HG03039 (cell line): Measurements from ENCODE around the gene SEC24D.
"Not testable (repeated sequence)": the region's sequence is repeated elsewhere in the genome, so short reads cannot be mapped to it uniquely, and the experiment has no call there.

Experiments
- ATAC-seq: cut with Tn5 transposase; IDR thresholded peaks from one replicate; pipeline ENCODE4 v1.9.1; 2021; ENCODE audit warnings: mild to moderate bottlenecking, moderate library complexity; ENCODE audit not compliant: unreplicated experiment

Gene SEC24D

DNA sequence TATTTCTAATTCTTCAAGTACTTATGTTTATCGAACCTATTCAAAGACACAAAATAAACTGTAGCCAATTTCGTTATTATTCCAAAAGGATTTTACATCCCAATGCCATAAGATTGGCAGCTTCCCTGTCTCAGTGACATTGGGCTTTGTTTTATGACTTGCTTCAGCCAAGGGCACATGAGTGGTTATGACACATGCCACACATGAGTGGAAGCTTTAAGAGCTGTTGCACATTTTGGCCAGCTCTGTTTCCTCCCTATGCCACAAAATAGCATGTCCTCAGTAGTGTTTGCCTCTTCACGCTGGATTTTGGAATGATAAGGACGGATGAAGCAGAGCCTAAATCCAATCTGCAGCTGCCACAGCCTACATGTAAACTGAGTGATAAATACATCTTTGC, 21.9 kb downstream of the SEC24D start:
- no peak for ATAC-seq

DNA sequence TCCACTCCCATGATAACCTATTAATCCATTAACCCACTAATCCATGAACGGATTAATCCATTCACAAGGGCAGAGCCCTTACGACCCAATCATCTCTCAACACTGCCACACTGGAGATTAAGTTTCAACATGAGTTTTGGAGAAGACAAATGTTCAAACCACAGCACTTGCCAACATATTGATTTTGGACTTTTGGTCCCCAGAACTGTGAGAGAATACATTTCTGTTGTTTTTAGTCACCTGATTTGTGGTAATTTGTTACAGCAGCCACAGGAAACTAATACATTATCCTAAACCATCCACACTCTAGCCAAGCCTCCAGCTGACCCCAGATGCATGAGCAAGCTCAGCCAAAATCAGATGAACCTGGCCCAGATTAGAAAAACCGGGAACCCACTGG, 22.4 kb downstream of the SEC24D start:
- no peak for ATAC-seq

DNA sequence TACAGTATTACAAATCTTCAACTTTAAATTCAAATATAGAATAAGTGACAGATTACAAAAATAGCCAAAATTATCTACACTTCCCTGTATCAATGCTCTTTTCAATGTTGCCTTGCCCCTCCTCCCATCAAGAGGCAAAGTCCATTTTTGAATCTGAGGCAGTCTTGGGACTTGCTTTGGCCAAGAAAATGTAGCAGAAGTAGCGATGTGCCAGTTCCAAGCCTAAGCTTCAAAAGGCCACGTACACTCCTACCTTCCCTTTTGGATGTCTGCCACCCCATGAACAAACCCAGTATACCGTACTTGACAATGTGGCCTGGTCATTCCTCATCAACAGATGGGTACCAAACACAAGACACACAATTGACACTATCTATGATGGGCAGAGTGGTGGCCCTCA, 24.1 kb downstream of the SEC24D start:
- no peak for ATAC-seq

DNA sequence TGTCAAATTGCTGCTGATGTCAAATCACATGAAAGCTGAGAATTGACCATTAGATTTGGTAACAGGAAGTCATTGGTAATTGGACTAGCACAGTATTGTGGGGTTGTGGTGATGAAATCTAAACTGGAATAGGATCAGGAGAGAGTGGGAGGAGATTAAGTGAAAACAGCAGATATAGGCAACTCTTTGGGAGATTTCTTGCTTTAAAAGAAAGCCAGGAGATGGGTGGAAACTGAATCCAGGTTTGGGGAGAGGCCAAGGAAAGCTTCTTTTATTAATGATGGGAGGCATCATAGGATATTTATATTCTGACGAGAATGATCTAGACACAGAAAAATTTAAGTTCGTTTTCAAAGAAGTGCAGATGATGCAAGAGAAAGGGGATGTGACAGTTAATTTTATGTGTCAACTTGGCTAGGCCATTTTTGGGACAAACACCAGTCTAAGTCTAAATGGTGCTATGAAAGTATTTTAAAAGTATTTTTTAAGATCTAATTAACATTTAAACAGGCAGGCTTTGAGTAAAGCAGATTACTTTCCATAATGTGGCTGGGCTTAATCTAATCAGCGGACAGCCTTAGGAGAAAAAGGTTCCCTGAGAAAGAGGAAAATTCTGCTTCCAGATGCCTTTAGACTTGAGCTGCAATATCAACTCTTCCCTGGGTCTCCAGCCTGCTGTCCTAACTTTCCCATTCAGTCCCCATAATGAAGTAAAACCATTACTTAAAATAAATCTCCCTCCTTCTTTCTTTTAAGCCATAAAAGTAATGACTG, 24.7 kb downstream of the SEC24D start:
- no peak for ATAC-seq

DNA sequence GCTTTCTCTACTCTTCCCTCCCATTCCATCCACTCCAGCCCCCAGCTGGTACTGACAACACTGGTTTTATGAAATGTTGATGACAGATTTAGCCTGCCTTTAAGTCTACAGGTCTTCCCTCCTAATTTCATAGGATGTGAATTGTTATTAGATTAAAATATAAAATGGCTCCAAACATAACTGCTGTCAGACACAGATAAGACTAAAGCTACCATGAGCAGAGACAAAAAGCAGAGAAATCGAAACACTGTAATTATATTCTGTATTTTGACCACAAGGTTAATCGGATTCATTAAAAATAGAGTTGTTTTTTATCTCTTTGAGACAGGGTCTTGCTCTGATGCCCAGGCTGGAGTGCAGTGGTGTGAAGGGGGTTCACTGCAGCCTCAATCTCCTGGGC, 28.3 kb downstream of the SEC24D start:
- ATAC-seq: no peak

DNA sequence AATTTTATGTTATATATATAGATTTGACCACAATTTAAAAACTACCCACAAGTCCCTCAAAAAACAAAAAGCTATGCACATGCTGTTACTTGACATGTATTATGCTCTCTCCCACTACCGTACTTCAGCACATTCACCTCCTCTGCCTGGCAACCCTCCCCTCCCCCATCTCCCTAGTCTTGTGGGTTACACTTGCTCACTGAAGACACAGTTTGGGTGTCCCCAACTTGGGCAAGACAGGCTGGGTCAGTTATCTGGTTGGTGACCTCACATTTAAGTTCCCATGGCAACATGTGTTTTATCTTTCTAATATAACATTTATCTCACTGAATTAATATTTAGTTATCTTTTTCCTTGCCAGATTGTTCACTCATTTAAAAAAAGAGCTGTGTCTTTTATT, 32.7 kb downstream of the SEC24D start:
- no peak for ATAC-seq

DNA sequence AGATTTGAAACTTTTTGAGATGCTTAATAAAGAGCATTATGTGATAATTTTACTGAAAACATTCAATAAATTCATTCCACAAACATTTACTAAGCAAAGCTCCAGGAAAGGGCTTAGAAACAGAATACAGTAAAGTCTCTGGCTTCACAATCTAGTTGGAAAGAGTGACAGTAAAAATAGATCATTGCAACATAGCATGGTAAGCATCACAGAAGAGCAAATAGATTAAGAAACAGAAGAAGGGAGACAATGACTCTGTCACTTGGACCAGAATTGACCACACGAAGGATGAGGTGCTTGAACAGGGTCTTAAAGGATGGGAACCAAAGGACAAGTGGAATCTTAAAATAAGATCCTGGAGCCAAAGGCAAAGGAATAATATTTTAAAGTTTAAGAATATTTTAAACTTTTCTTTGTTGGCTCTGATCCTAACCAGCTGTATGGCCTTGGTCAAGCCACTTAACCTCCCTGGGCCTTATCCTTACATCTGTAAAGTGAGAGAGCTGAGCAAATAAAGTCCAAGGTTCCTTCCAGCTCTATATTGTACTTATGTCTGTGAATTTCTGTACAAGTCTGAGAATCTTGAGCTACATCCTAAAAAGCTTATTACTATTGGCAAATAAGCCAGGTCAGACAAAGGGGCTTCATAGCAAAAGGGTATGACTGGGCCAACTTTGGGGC, 33.9 kb downstream of the SEC24D start:
- ATAC-seq: no peak

DNA sequence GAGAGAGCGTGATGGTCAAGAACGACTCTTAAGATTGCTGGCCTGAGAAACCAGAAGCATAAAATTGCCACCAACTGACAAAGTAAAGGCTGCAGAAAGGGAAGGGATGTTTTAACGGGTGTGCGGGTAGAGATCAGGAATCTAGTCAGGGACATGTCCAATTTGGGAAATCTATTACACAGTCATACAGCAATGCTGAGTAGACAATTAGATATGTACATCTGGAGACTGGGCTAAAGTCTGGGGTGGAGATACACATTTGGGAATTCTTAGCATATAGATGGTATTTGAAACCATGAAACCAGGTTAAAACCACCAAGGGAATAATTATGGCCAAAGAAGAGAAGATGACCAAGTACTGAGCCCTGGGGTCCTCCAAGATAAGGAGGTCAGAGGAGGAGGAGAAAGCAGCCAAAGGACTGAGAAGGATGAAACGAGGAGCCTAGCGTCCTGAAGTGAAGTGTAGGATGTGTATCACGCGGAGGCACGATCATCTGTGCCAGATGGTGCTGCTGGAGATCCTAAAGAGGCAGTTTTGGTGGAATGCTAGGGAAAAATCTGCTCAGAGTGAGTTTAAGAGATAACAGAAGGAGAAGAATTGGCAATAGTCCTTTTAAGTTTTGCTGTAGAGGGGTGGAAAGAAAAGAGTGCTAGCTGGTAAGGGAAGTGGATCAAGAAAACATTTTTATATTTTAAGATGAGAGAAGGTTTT, 36.5 kb downstream of the SEC24D start:
- ATAC-seq: no peak

DNA sequence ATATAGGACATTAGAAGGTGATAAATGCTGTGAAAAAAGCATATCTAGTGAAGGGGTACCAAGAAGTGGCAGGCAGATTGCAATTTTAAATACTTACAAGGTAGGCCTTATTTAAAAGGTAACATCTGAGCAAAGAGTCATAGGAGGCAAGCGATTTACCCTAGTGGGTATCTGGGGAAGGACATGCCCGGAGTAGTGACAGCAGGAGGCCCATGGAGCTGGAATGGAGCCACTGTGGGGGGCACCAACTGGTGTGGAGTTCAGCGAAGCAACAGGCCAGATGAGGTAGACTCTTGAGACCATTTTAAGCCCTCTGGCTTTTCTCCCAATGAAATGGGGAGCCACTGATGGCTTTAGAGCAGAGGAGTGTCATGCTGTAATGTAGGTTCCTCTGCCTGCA, 37.3 kb downstream of the SEC24D start:
- ATAC-seq: no peak

DNA sequence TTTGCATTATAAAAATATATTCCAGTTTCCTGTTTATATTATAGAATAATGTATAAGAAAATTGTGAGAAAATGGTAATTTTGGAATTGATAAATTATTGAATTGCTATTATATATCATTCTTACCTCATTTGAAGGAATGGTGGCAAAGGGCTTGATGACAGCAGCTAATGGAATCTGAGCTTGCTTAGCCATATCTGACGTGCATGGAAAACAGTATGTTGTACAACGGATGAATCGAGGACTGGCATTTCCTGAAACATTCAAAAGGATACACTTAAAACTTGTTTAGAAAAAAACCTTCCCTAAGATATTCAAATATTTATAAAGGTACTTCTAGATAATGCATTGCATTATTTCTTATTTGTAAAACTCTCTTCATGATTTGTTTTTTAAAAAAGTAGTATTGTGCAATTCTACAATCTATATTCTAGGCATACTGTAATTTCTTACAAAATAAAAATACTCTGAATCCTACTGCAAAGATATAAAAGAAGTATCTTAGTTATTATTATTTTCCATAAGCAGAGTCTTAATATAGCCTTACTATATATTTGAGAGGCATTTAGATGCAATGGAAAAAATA, 38.3 kb downstream of the SEC24D start:
- no peak for ATAC-seq

DNA sequence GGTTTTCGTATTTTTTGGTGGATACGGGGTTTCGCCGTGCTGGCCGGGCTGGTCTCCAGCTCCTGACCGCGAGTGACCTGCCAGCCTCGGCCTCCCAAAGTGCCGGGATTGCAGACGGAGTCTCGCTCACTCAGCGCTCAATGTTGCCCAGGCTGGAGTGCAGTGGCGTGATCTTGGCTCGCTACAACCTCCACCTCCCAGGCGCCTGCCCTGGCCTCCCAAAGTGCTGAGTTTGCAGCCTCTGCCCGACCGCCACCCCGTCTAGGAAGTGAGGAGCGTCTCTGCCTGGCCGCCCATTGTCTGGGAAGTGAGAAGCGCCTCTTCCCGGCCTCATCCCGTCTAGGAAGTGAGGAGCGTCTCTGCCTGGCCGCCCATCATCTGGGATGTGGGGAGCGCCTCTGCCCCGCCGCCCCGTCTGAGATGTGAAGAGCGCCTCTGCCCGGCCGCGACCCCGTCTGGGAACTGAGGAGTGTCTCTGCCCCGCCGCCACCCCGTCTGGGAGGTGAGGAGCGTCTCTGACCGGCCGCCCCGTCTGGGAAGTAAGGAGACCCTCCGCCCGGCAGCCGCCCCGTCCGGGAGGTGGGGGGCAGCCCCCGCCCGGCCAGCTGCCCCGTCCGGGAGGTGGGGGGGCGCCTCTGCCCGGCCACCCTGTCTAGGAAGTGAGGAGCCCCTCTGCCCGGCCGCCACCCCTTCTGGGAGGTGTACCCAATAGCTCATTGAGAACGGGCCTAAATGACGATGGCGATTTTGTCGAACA, 44.1 kb downstream of the SEC24D start:
- ATAC-seq: not testable (repeated sequence)

DNA sequence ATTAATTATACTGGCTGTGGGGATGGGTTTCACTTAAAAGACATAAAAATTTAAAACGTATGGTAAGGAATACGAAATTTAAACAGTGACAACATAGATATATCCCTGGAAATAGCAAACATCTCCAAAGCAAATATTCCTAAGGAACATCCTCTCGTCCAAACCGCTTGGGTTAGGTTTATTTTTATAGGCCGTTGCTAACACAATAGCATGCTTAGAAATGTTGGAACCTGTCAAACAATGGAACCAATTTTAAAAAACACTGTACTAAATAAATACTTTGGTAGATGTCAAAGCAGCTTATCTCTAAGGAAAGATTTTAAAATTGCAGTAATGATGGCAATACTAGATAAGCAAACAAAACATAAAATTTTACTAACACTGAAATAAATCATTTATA, 45.4 kb downstream of the SEC24D start:
- no peak for ATAC-seq

DNA sequence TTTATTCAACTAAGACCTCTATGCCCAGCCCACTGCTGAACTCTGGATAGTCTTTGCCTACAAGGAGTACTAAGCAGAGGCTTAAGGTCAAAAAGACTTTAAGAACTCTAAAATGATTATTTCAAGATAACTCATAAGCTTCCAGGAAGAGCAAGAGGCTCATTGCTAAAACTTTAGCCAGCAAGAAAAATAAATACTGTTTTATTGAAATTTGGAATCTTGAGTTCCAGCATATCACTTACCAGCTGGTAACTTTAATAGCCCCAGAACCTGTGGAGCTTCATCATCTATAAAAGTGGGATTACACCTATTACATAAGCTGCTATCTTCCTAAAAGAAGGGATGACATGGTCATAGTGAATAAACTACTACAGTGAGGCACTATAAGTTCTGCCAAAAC, 47.0 kb downstream of the SEC24D start:
- ATAC-seq: no peak

DNA sequence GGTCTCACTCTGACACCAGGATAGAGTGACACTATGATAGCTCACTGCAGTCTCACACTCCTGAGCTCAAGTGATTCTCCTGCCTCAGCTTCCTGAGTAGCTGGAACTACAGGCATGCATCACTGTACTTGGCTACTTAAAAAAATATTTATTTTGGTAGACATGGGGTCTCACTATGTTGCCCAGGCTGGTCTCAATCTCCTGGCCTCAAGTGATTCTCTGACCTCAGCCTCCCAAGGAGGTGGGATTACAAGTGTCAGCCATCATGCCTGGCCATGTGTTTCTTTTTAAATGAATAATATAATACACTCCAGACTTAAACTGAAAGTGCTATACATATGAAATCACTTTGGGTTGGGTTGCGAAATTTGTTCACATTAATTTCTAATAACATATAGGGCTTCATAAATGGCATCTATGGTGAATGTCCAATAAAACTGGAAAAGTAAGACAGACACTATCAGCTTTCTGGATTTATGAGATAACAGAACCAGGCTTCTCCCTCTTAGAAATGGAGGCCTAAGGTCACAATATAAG, 48.0 kb downstream of the SEC24D start:
- no peak for ATAC-seq

DNA sequence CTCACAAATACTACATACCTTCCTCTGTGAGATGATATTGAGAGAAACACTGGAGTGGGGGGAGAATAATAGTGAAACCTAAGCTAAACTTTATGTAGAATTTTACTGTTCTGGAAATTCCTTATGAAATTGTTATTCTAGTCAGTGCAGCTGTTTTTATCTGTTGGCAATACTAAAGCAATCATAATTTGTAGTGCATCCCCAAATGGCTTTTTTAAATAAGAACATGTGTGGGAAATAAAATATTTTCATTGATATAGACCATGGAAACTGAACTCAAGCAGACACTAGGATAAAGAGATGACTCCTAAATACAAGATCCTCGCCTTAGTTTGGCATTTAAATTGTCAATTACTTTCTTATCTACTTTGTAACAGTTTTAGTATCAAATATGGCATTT, 51.1 kb downstream of the SEC24D start:
- no peak for ATAC-seq

DNA sequence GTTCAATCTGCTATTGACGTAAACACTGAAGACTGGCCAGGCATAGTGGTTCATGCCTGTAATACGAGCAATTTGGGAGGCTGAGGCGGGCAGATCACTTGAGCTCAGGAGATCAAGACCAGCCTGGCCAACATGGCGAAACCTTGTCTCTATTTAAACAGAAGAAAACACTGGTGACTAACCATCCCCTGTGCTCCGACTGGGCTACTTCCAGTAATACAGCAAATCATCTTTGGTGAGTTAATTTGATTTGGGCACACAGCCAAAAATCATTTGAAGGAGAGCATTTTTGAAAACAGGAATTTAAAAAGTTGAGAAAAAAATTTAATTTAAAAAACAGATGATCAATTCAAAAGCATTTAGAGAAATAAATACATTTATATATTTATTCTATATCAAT, 52.0 kb downstream of the SEC24D start:
- ATAC-seq: no peak

DNA sequence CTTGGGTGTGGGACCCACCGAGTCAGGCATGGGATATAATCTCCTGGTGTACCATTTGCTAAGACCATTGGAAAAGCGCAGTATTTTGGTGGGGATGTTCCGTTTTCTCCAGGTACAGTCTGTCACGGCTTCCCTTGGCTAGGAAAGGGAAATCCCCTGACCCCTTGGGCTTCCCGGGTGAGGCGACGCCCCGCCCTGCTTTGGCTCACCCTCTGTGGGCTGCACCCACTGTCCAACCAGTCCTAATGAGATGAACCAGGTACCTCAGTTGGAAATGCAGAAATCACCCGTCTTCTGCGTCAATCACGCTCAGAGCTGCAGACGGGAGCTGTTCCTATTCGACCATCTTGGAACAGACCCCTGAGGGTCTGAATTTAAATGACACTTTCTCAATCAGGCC, 53.0 kb downstream of the SEC24D start:
- ATAC-seq: not testable (repeated sequence)

DNA sequence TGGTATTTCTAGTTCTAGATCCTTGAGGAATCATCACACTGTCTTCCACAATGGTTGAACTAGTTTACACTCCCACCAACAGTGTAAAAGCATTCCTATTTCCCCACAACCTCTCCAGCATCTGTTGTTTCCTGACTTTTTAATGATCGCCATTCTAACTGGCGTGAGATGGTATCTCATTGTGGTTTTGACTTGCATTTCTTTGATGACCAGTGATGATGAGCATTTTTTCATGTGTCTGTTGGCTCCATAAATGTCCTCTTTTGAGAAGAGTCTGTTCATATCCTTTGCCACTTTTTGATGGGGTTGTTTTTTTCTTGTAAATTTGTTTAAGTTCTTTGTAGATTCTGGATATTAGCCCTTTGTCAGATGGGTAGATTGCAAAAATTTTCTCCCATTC, 58.3 kb downstream of the SEC24D start:
- not testable (repeated sequence) for ATAC-seq

DNA sequence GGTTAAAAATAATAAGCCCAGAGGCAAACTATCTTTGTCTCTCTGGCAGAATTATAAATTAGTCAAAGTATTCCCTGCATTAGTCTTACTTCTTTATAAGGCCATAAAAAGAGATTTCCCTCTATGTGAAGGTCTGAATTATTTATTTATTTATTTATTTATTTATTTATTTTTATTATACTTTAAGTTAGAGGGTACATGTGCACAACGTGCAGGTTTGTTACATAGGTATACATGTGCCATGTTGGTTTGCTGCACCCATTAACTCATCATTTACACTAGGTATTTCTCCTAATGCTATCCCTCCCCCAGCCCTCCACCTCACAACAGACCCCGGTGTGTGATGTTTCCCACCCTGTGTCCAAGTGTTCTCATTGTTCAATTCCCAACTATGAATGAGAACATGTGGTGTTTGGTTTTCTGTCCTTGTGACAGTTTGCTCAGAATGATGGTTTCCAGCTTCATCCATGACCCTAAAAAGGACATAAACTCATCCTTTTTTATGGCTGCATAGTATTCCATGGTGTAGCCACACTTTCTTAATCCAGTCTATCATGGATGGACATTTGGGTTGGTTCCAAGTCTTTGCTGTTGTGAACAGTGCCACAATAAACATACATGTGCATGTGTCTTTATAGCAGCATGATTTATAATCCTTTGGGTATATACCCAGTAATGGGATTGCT, 58.8 kb downstream of the SEC24D start:
- not testable (repeated sequence) for ATAC-seq
